Suppressor macrophage (primary cell): Measurements from ENCODE around the gene ZNF605.
"Not testable (repeated sequence)": the region's sequence is repeated elsewhere in the genome, so short reads cannot be mapped to it uniquely, and the experiment has no call there.

Experiments used
- DNase-seq, 4 experiments: peaks; one replicate each; pipeline ENCODE4 v3.0.0-alpha.2; 2020 to 2022

Gene ZNF605

DNA sequence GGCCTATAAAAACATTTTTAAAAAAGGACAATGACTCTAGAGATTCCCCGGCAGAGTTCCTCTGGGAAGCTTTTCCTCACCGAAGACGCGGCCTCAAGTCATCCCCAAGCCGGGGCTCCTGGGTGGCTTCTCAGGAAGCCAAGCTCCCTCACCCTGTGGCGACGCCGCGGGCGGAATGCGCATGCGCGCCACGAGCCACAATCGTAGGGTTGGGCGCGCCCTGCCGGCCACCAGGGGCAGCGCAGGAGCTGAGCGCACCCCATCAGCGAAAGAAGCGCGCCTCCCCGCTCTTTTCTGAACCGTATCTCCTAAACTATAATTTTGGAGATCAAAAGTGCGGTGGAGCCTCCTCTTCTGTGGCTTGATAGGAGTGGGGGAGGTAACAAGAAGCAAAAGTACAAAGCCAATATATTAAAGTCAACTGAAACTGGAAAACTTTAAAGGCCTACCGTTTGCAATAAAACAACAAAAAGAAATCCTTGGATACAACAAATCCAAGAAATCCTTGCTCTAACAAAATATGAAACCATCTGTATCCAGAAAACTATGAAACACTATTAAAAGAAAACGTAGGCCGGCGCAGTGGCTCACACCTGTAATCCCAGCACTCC is 51.3 kb downstream of the ZNF605 start:
- DNase-seq = peak; percentile 60 to 86 (median 71)

DNA sequence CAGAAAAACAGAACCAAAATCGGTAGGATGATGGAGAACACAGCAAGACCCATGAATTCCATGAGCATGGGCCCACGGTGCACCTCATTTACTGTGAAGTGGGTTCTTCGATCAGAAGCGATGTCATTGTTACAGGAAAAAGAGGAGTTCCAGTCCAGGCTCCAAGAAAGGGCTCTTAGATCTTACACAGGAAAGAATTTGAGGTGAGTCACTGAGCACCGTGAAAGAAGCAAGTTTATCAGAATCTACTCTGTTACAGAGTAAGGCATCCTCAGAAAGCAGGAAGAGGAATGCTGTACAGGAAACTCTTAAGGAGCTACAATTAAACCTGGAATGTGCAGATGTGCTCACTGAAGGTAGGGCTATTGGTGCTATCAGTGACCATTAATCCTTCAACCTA is 57.1 kb downstream of the ZNF605 start:
- DNase-seq = no peak

DNA sequence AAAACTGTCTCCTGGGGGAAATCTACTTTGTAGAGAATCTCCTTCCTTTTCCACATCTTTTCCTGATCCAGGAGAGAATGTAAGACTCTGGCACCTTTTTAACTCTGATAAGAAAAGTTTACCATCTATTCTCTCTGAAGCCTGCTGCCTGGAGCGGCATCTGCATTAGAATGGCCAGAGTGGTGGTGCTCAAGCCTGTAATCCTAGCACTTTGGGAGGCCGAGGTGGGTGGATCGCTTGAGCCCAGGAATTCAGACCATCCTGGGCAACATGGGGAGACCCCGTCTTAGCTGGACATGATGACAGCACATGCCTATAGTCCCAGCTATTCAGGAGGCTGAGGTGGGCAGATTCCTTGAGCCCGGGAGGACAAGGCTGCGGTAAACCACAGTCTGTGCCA is 67.3 kb downstream of the ZNF605 start:
- no peak for DNase-seq

GRCh38 chr12:132887513-132888351 is 68.4 kb downstream of the ZNF605 start, which contains the start of gene CHFR:
Gene CHFR, minus strand, starts transcription at chr12:132887605. Its CDS starts 277 bp downstream, at chr12:132887328.
- peak; percentile 99 for DNase-seq

DNA sequence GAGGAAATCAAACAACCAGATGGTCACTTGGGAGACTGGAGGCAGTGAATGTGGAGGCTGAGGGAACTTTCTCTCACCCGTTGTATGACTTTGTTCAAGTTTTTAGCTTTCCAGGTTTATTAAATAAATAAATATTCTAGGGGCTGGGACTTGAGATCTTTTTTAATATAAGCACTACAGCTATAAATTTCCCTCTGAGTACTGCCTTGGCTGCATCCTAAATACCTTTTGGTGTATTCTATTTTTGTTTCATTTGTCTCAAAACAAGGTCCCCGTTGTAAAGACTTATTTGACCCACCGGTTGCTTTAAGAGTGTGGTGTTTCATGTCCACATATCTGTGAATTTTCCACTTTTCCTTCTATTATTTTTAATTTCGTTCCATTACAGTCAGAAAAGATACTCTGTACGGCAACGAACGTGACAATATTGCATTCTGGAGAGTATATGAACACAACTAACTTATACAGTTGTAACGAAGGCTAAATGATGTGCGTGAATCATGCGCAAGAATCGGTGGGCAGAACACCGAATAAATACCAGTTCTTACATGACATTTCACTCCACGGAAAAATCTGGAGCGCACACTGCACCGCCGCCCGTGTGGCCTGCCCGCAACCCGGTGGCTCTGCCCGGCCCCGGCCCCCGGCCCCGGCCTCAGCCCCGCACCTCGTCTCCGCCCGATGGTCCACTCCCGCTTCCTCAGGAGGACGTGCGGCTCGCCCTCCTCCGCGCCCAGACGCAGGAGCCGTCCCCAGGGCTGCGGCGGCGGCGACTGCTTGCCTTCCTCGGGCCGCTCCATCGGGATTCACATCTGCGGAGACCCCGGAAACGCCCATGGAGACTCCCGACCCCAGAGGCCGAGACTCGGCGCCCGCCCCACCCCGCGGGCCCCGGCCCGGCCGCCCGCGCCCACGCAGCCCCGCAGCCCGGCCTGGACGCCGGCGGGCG is 69.3 kb downstream of the ZNF605 start:
- DNase-seq = peak; percentile 19 to 56 (median 42)

DNA sequence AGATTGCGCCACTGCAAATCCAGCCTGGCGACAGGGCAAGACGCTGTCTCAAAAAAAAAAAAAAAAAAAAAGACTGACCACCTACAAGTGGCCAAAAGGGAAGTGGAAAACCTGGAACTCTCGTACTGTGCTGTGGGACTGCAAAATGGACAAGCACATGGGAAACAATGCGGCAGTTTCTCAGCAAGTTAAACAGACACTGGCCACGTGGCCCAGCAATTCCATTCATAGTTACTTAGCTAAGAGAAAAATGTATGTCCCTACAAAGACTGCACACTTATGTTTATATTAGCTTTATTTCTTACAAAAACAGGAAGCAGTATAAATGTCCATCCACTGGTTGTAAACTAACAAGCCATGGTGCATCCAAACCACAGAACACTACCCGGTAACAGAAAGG is 74.3 kb downstream of the ZNF605 start:
- peak in 3 of 4 experiments; percentile 32 to 45 (median 34) for DNase-seq

- DNase-seq = not testable (repeated sequence)
These were observed 81.5 kb downstream of the ZNF605 start for GRCh38 chr12:132874620-132875019.

DNA sequence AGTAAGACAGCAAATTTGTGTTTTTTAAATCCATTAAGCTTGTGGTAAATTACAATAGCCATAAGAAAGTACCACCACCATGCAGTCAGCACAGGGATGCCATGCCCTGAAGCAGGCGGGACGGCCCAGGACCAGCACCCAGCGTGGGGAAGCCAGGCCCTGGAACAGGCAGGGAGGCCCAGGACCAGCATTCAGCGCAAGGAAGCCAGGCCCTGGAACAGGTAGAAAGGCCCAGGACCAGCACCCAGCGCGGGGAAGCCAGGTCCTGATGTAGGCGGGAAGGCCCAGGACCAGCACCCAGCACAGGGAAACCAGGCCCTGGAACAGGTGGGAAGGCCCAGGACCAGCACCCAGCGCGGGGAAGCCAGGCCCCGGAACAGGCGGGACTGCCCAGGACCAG is 81.9 kb downstream of the ZNF605 start:
- no peak for DNase-seq

- DNase-seq = no peak
These were observed 82.4 kb downstream of the ZNF605 start for GRCh38 chr12:132873724-132874123.

- no peak for DNase-seq
These were observed 83.1 kb downstream of the ZNF605 start for GRCh38 chr12:132872975-132873421.

DNA sequence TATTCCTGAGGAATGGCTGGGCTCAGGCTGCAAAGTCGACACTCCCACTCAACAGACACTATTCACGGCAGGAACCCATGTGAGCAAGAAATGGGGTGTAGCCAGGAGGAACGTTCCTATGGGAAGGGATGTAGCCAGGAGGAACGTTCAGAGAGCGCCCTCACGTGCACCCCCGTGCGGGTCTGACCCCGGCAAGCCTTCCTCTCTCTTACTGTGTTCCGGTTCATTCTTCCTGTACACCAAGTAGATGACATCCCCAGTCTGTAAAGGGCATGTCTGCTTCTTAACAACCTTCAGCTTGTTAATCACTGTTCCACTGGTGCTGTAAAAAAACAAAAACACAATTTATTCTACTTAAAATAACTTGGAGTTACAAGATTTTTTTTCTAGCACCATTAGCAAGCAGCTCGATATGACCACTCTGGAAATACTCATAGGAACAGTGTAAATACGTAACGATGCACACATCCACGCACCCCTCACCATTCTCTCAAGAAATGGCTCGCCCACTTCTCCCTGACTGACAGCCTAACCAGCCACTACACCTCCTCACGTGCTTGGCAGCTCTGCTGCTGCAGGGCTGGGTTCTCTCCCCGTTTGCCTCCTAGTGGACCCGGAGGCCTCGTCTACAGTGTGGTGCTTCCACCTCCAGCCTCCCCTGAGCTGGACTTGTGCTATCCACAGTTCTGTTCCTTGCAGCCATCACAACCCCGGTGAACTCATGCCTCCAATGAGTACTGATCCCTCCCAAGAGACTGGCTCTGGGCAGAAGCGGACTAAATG is 83.8 kb downstream of the ZNF605 start:
- DNase-seq = no peak

DNA sequence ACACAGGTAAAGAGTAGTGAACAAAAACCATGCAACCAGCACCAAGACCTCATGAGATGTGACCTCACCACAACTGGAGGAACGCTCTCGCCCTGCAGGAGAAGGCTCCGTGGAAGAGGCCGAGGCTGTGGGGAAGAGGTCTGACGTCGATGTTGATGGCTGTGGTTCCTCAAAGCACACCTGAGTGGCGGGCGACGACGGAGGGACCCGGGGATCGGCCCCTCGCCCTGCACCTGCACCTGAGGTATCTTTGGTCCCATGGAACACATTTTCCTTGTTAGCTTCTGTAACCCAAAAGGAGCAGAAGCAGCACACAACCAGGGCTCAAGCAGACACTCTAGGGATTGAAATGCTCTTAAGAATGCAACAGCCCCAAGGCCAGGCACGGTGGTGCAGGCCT is 86.6 kb downstream of the ZNF605 start:
- no peak for DNase-seq
